Right lobe of liver (tissue), 6 donors: ENCODE measurements around the gene CD248. TPM values are rescaled to one million over a fixed set of nuclear protein-coding genes. Genes with fewer than 3 reads are reported as not detected.

Experiments
- ATAC-seq, 4 donors: fragments of 200-7000 bp; cut with Tn5 transposase; one replicate each; pipeline ENCODE4 v1.9.1; 2020; ENCODE audit warnings: mild to moderate bottlenecking in 4 of 4, moderate library complexity in 4 of 4
- DNase-seq, 3 donors: peaks; one replicate each; pipeline ENCODE4 v3.0.0-alpha.2; 2020
- H3K27ac ChIP-seq, 3 donors: fragments of 200-600 bp; one replicate each; pipeline ENCODE4 v1.8.0; 2022
- H3K27me3 ChIP-seq, 2 donors: fragments of 200-600 bp; one replicate each; pipeline ENCODE4 v1.8.0; 2022
- H3K36me3 ChIP-seq, 4 donors: fragments of 200-600 bp; sonication (generic) in 1 of 4; one replicate each; pipeline versions ENCODE4 v1.5.1 to v1.8.0; 2017 to 2022; ENCODE audit warnings: control low read depth in 1 of 4
- H3K4me1 ChIP-seq, 4 donors: fragments of 200-600 bp; sonication (generic) in 1 of 4; one replicate each; pipeline versions ENCODE4 v1.5.1 to v1.8.0; 2017 to 2022; ENCODE audit warnings: control low read depth in 1 of 4
- H3K4me3 ChIP-seq, 3 donors: fragments of 200-600 bp; one replicate each; pipeline ENCODE4 v1.8.0; 2022
- H3K9me3 ChIP-seq, 4 donors: fragments of 200-600 bp; sonication (generic) in 1 of 4; one replicate each; pipeline versions ENCODE4 v1.5.1 to v1.8.0; 2017 to 2022; ENCODE audit warnings: control low read depth in 1 of 4
- CTCF ChIP-seq, 4 donors: fragments of 200-600 bp in 3 of 4; fragments of 450-650 bp in 1 of 4; IDR thresholded peaks; one replicate each; pipeline versions ENCODE4 v1.5.1 to v1.8.0; 2016 to 2022; ENCODE audit warnings: antibody characterized with exemption in 4 of 4, mild to moderate bottlenecking in 2 of 4
- POLR2A ChIP-seq: fragments of 450-650 bp; IDR thresholded peaks from one replicate; pipeline ENCODE4 v1.6.1; 2017; ENCODE audit warnings: antibody characterized with exemption, mild to moderate bottlenecking
- WGBS: methylation state at CpG from one replicate; pipeline ENCODE4 v1.1.6; 2018; ENCODE audit warnings: low coverage, low lambda C conversion rate; ENCODE audit not compliant: insufficient coverage; ENCODE audit errors: missing lambda C conversion rate; 5-methylcytosine and 5-hydroxymethylcytosine counted together
- intact Hi-C, 2 donors: fragments of 100-400 bp; cut with DNase I; formaldehyde crosslinking; loops; one replicate each; pipeline versions ENCODE4 v1.11.2 to v1.14.1; 2022
- total RNA-seq, 6 experiments: library from RNA; depleted of rRNA in 2 of 6; stranded (reverse); fragments of >200 nt in 2 of 6; fragmentation: NEBNext Ultra II Directional in 3 of 6; extraction: Animal tissue kit (Norgen Biotek cat#: 25700) in 3 of 6; gene quantifications; one replicate each; pipeline versions ENCODE4 v1.1.0 to v1.2.4, GENCODE V29; 2016 to 2023
- donor health status: DM: no; HTN: yes; CAD: no.
- donor health status: DM: no; HTN: no; CAD: no.
- donor health status: DM: no; HTN: no; CAD: no.
- donor health status: DM: no; HTN: yes; CAD: no.
- donor health status: DM: no; HTN: yes; CAD: no.

Gene CD248
- total RNA-seq, 6 experiments from 2014 or later: 0.37 to 3.2 (median 0.94) TPM

- Histone ChIP-seq H3K27ac (no peak overlapping the region), H3K36me3 (no peaks in the 10 kb centered on the region), H3K27me3 (no peaks in the 10 kb centered on the region), H3K4me1 (peaks cover 0 to 17% (median 7%) of the 10 kb centered on the region in 4 donors), H3K4me3 (no peak overlapping the region), H3K9me3 (no peaks in the 10 kb centered on the region)
- 50% methylated on average over 10 of the region's 13 CpGs for WGBS
- no peak for TF ChIP-seq CTCF (IDR thresholded peaks at IDR 0.05)
- TF ChIP-seq POLR2A: no peak
- DNase-seq (peak in 1 of 3 donors; percentile 53), ATAC-seq (no peak)
- intact Hi-C loops: loop anchor here (10.0 kb wide), 1 partner anchor 61 kb away; no protein-coding TSS in a partner anchor
These were observed 31.4 kb downstream of the CD248 start for GRCh38 chr11:66285250-66285947.

- 89% methylated on average over 10 of the region's 16 CpGs for WGBS
- ATAC-seq (no peak), DNase-seq (peak in 1 of 3 donors; percentile 40)
- intact Hi-C loops: loop anchor here (10.0 kb wide), 1 partner anchor 60 kb away; no protein-coding TSS in a partner anchor
- Histone ChIP-seq H3K27me3 (no peaks in the 10 kb centered on the region), H3K36me3 (no peaks in the 10 kb centered on the region), H3K27ac (no peak overlapping the region), H3K4me3 (no peak overlapping the region), H3K9me3 (no peaks in the 10 kb centered on the region), H3K4me1 (peaks cover 0 to 10% (median 4%) of the 10 kb centered on the region in 4 donors)
- no peak for TF ChIP-seq CTCF (IDR thresholded peaks at IDR 0.05)
- TF ChIP-seq POLR2A: no peak
These were observed 32.2 kb downstream of the CD248 start for GRCh38 chr11:66284526-66285078.

- no CpG with 5 or more reads among the region's 14 CpGs for WGBS
- ATAC-seq: no peak
- Histone ChIP-seq H3K4me3 (no peak overlapping the region), H3K27me3 (no peaks in the 10 kb centered on the region), H3K9me3 (no peaks in the 10 kb centered on the region), H3K27ac (no peak overlapping the region), H3K36me3 (no peaks in the 10 kb centered on the region), H3K4me1 (peaks cover 0 to 10% (median 4%) of the 10 kb centered on the region in 4 donors)
- intact Hi-C loops: loop anchor here (10.0 kb wide), 1 partner anchor 59 kb away; no protein-coding TSS in a partner anchor
- DNase-seq: peak in 1 of 3 donors; percentile 54
- TF ChIP-seq POLR2A (no peak), CTCF (IDR thresholded peaks at IDR 0.05) (no peak)
These were observed 33.3 kb downstream of the CD248 start for GRCh38 chr11:66283461-66284105.

GRCh38 chr11:66282468-66283455 lies 34.1 kb downstream of the CD248 start:
- intact Hi-C loops: loop anchor here (10.0 kb wide), 1 partner anchor 58 kb away; no protein-coding TSS in a partner anchor
- ATAC-seq (peak; percentile 89 to 96 (median 90)), DNase-seq (peak; percentile 100)
- 8% methylated on average over 8 of the region's 35 CpGs for WGBS
- Histone ChIP-seq H3K9me3 (no peaks in the 10 kb centered on the region), H3K4me3 (no peak overlapping the region), H3K36me3 (no peaks in the 10 kb centered on the region), H3K27ac (no peak overlapping the region), H3K27me3 (no peaks in the 10 kb centered on the region), H3K4me1 (peaks cover 0 to 5% (median 1%) of the 10 kb centered on the region in 4 donors)
- TF ChIP-seq CTCF (IDR thresholded peaks at IDR 0.05) (peak; percentile 98 to 99 (median 99)), POLR2A (no peak)
